Cortex of kidney (tissue), 1 donor: ENCODE measurements around the gene CTSZ.
"Not testable (repeated sequence)": the region's sequence is repeated elsewhere in the genome, so short reads cannot be mapped to it uniquely, and the experiment has no call there.

Source experiments
- DNase-seq: peaks from one replicate; lab custom pipeline; 2025; lab: John Stamatoyannopoulos, UW

The CTSZ gene

GRCh38 chr20:59006864-59007664, at the start of gene CTSZ:
CTSZ (minus strand) TSS chr20:59007254; CDS start chr20:59007128, 126 bp downstream.
- no peak for DNase-seq

DNA sequence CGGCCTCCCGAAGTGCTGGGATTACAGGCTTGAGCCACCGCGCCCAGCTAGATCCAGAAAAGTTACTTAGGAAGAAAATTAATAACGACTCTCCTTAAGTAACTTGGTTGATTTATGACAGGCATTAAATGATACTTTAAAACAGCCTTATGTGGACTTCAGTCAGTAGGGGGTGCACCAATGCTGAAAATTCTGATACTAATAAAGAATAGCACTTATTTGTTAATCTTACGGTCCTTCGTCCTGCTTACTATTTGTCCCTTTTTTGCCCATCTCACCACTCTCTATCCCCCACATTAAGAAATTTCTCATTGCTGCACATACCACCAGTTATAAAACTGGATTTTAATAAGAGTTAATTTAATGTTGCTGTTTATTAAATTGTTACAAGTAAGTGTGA, 48.2 kb upstream of the CTSZ start:
- no peak for DNase-seq

GRCh38 chr20:59051666-59052185, 44.7 kb upstream of the CTSZ start:
- DNase-seq, result no peak

GRCh38 chr20:59050437-59050836, 43.4 kb upstream of the CTSZ start:
- DNase-seq, result no peak

DNA sequence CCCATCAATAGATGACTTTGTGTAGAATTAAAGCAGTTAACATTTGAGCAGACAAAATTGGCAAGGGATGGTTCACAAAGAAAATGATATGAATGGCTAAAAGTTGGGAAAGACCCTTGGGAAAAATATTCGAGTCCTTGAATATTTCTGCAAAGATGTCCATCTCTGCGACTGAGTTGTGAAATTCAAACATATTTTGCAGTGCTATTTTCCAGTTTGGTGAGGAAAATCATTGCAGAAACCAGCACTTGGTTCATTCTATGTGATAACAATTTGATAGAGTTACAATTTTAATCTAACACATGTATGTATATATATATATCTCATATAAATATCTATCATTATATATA, 41.6 kb upstream of the CTSZ start:
- DNase-seq, result no peak

GRCh38 chr20:59047938-59048680, 41.1 kb upstream of the CTSZ start:
- no peak for DNase-seq

- DNase-seq, result no peak
Measured at GRCh38 chr20:59046862-59047261, 39.8 kb upstream of the CTSZ start.

DNA sequence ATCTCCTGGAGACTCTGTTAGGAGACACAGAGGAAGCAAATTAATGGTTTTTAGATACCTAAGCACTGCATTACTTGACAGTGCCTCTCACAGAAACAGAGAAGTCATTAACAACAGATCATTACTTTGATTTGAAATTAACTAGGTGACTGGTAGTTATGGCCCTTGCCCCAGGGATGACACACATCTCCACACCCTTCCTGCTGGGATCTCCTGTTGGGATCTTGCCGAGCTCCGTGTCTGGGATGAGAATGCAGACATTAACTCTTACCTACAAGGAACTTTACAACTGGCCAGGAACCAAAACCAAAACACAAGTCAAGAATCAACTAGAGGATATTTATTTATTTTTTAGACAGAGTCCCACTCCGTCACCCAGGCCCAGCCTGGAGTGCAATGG, 37.7 kb upstream of the CTSZ start:
- DNase-seq, result no peak

DNA sequence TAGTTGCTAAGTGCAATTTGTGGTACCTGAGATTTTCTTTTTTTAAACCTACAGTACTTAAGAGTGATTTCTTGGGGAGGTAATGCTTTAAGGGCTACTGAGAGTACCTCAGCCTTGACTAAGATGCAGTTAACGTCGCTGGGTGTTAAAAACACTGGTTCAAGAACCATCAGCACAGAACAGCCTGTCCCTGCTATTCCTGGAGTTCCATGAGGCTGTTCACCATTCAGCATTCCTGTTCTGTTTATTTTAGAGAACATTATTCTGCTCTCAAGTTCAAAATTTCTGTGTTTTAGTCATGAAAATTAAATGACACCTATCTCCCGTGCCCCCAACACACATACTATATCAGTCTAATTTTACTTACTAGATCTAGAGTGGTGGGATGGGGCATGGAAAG, 37.2 kb upstream of the CTSZ start:
- no peak for DNase-seq

DNA sequence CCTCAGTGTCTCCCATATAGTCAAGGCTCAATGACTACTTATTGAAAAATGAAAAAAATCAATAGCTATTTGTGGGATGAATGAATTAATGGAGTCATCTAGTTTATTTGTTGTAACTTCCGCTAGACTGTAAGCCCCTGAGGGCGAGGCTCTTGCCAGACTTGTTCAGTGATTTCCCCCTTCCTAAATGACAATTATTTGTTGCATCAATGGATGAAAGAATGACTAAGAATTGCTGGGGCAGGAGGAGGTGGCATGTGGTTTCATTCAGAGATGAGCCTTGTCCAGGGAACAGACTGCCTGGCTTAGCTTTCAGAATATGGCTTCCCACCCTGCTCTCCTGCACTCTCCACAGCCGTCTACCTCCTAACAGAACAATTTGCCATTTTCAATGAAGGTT, 36.6 kb upstream of the CTSZ start:
- no peak for DNase-seq

DNA sequence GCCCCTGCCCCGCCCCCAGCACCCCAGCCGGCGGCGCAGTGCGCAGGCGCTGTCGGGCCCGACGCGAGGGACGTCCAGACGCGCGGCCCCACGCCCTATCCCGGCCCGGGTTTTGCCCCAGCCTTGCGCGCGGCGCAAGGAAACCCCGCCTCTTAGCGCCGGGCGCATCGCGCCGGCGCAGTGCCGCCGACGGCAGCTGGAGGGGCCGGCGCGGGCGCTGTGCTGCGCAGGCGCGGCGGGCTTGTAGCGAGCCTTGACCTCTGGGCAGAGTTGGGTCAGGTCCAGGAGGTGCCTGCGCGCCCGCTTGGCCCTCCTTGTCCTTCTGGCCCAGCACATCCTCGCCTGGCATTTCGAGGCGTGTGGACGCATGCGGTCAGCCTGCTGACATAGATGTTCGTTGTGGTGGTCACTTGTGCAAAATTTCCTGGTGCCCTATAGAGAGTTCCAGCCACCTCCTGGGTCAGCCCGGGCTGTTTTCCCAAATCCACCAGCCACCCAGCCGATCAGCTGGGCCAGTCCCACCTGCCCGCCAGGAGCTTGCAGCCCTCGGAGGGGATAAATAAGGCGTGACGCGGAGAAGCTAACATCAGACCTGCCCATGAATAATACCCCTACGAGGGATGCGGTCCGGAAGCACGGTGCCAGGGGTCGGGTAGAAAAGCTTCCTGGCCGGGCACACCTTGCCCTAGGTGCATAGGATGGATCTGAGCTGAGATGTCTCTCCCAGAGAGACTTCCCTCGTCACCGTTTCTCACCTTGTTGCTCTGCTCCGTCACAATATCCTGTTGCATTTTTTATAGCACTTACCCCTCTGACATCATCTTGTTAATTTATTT, 36.0 kb upstream of the CTSZ start:
- DNase-seq, result peak; percentile 40

DNA sequence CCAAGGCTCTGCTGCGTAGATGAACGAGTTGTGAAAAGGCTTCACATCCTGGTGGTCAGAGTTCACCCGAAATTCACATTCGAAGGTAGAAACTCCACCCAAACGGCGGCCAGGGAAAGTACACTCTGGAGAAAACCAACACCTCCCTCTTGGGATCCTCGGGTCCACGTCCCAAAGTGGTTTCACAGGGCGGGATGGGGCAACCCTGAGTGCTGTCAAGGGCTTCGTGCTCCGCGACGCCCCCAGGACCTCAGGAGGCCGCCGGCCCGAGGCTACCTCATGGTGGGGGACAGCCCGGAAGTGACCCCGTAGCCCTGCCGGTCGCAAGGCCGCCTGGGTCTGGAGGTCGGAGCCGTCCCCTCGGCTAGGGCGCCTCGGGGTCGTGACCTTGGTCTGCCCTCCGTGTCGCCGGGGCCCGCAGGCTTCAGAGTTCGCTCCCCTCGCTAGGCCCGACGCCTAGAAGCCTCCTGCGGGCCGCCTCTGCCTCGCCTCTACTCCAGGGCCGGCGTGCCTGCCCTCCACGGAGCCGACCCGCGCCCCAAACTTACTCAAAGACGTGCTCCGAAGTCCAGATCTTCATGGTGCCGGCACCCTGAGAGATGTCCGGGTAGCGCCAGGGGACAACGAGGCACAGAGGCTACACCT, 35.2 kb upstream of the CTSZ start, which contains the start of gene PRELID3B:
PRELID3B (minus strand) TSS at position 636 of the 645 bp plus-strand sequence; CDS start at position 580, 56 bp downstream.
- no peak for DNase-seq

DNA sequence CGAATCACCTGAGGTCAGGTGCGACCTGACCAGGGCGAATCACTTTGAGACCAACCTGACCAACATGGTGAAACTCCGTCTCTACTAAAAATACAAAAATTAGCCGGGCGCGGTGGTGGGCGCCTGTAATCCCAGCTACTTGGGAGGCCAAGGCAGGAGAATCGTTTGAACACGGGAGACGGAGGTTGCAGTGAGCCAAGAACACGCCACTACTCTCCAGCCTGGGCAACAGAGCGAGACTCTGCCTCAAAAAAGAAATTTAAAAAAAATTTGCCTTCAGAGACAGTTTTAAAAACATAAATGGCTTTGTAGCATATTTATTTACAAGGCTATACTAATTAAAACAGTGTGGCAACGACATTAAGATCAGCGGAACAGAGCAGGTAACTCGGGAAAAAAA, 34.4 kb upstream of the CTSZ start:
- not testable (repeated sequence) for DNase-seq

- DNase-seq, result no peak
Measured at GRCh38 chr20:59040667-59041066, 33.6 kb upstream of the CTSZ start.

DNA sequence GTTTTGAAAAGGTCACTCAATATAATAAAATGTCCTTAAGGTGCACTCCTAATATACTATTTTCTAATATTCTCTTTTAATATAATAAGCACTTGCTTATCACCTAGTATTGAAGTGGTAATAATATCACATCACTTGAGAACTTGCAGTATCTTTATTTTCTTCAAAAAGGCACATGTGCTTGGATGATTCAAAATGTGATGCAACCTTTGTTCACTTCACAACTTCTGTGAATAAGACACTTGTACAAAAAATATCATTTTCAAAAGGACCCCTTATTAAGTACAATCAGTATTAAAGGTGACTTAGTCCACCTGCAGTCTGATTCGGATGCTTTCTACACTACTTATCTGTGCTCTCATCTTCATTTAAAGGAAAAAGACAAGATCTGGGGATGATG, 32.2 kb upstream of the CTSZ start:
- no peak for DNase-seq

DNA sequence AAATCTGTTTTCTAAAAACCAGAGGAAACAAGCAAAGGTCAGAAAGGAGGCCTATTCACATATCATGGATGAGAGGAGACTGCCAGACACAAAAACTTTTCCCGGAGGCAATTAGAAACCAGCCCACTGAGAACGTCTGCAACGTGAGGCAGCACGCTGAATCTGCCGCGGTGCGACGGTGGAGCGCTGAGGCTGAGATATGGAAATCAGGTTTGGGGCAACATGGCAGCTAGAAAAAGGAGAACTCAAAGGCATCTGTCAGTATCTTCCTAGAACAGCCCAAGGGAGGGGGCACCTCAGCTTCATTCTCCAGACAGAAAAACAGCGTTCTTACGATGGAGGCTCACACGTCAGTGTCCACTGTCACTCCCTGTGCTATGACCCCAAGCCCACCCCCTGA, 30.3 kb upstream of the CTSZ start:
- no peak for DNase-seq

- DNase-seq, result no peak
Measured at GRCh38 chr20:59035381-59035780, 28.3 kb upstream of the CTSZ start.

DNA sequence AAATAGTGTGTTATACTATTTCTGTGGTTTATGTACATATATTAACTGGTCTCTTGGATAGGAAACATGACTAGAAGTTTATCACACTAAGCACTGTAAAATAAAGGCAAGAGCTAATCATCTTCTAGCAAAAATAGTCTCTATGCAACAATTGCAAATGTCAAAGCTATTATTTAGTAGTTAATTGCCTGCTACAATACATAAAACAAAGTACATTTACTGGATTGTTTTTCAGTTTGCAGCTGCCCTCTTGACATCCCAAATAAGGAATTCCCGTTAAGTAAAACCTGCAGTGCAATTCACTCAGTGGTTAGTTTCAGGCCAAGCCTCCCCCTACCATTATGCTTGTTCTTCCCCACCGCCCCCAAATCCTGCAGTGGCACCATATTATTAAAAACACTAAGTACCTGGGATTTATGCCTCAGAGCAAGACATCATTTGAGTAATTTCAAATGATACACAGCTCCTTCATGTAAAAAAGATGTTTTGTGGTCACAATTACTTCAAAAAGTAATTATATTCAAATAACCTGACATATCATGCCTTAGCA, 26.6 kb upstream of the CTSZ start:
- DNase-seq, result no peak

GRCh38 chr20:59033093-59033492, 26.0 kb upstream of the CTSZ start:
- no peak for DNase-seq

- no peak for DNase-seq
Measured at GRCh38 chr20:59032713-59033059, 25.6 kb upstream of the CTSZ start.

GRCh38 chr20:59032023-59032712, 25.1 kb upstream of the CTSZ start, which contains the start of gene ATP5F1E:
ATP5F1E (minus strand) TSS chr20:59032335; CDS start chr20:59032251, 84 bp downstream.
- peak; percentile 75 for DNase-seq
